IMR-90 (cell line): ENCODE data around the gene VSTM5. TPM values are rescaled to one million over a fixed set of nuclear protein-coding genes. Genes with fewer than 3 reads are reported as not detected.

Source experiments
- ATAC-seq: fragments of 200-7000 bp; cut with Tn5 transposase; 2 replicates; pipeline ENCODE4 v1.9.1; 2020; ENCODE audit warnings: low read depth, mild to moderate bottlenecking, moderate library complexity
- BruUV-seq: library from RNA; stranded (reverse); fragments of 400-500 nt; replicated peaks from 2 replicates; lab custom pipeline; 2021; lab: Mats Ljungman, UMichigan
- CTCF ChIA-PET: fragments of 300-600 bp; formaldehyde crosslinking; extraction: SDS; loops from one replicate; lab custom pipeline; 2021; ENCODE audit warnings: antibody characterized with exemption; lab: Yijun Ruan, JAX
- POLR2A ChIA-PET: fragments of 300-600 bp; sonication (Branson Sonifier 250); formaldehyde crosslinking; loops from one replicate; lab custom pipeline; 2022; ENCODE audit warnings: antibody characterized with exemption; ENCODE audit not compliant: unreplicated experiment; lab: Charles Lee
- DNase-seq: peaks from one replicate; pipeline ENCODE4 v3.0.0; 2013
- H2AFZ ChIP-seq: replicated peaks from 2 replicates; pipeline ENCODE3; 2013; ENCODE audit warnings: low read length, mild to moderate bottlenecking; ENCODE audit not compliant: poor library complexity
- H2AK5ac ChIP-seq: 2 replicates; pipeline ENCODE4 v1.6.1; 2013; ENCODE audit warnings: low read depth, low read length, inconsistent platforms
- H2AK9ac ChIP-seq: replicated peaks from 2 replicates; pipeline ENCODE3; 2013; ENCODE audit warnings: mild to moderate bottlenecking, low read depth, low read length, moderate library complexity; ENCODE audit not compliant: poor library complexity
- H2BK120ac ChIP-seq: 2 replicates; pipeline ENCODE4 v1.6.1; 2013; ENCODE audit warnings: low read depth, low read length, inconsistent platforms
- H2BK15ac ChIP-seq: 3 replicates; pipeline ENCODE4 v1.6.1; 2013; ENCODE audit warnings: low read depth, low read length, inconsistent platforms
- H2BK20ac ChIP-seq: 2 replicates; pipeline ENCODE4 v1.6.1; 2013; ENCODE audit warnings: low read depth, mild to moderate bottlenecking, inconsistent platforms, low read length, moderate library complexity
- H2BK5ac ChIP-seq: 2 replicates; pipeline ENCODE4 v1.6.1; 2013; ENCODE audit warnings: mild to moderate bottlenecking, low read depth, low read length, inconsistent platforms; ENCODE audit not compliant: poor library complexity, severe bottlenecking
- H3K14ac ChIP-seq: replicated peaks from 2 replicates; pipeline ENCODE4 v1.6.1; 2013; ENCODE audit warnings: low read depth, low read length, inconsistent platforms
- H3K18ac ChIP-seq: 2 replicates; pipeline ENCODE4 v1.6.1; 2013; ENCODE audit warnings: low read depth, low read length, control low read depth
- H3K23ac ChIP-seq: 2 replicates; pipeline ENCODE4 v1.6.1; 2013; ENCODE audit warnings: low read depth, low read length, inconsistent platforms
- H3K27ac ChIP-seq: 2 replicates; pipeline ENCODE4 v1.5.1; 2013; ENCODE audit warnings: mild to moderate bottlenecking, control low read depth, low read length; ENCODE audit not compliant: insufficient read depth
- H3K27me3 ChIP-seq: 2 replicates; pipeline ENCODE4 v1.6.1; 2013; ENCODE audit warnings: low read length; ENCODE audit not compliant: control insufficient read depth, insufficient read depth
- H3K36me3 ChIP-seq: 2 replicates; pipeline ENCODE4 v1.6.1; 2013; ENCODE audit warnings: low read length, mixed read lengths; ENCODE audit not compliant: control insufficient read depth, insufficient read depth
- H3K4ac ChIP-seq: 2 replicates; pipeline ENCODE4 v1.6.1; 2013; ENCODE audit warnings: low read depth, low read length, inconsistent platforms
- H3K4me1 ChIP-seq: 2 replicates; pipeline ENCODE4 v1.6.1; 2013; ENCODE audit warnings: low read length, mixed read lengths; ENCODE audit not compliant: control insufficient read depth, insufficient read depth
- H3K4me2 ChIP-seq: 2 replicates; pipeline ENCODE4 v1.6.1; 2013; ENCODE audit warnings: low read depth, mild to moderate bottlenecking, control low read depth, low read length, moderate library complexity
- H3K4me3 ChIP-seq: 2 replicates; pipeline ENCODE4 v1.5.1; 2013; ENCODE audit warnings: low read depth, mild to moderate bottlenecking, control low read depth, low read length, moderate library complexity; ENCODE audit not compliant: insufficient read depth
- H3K56ac ChIP-seq: 2 replicates; pipeline ENCODE4 v1.6.1; 2013; ENCODE audit warnings: low read length, inconsistent platforms; ENCODE audit not compliant: insufficient read depth; ENCODE audit errors: extremely low read depth
- H3K79me1 ChIP-seq, 2 experiments: 2 replicates each; pipeline ENCODE4 v1.6.1; 2013; ENCODE audit warnings: low read length in 2 of 2, inconsistent platforms in 1 of 2, low read depth in 1 of 2
- H3K9ac ChIP-seq: 2 replicates; pipeline ENCODE4 v1.6.1; 2013; ENCODE audit warnings: low read depth, low read length, control low read depth
- H3K9me1 ChIP-seq: 2 replicates; pipeline ENCODE4 v1.6.1; 2013; ENCODE audit warnings: low read length, inconsistent platforms; ENCODE audit not compliant: insufficient read depth
- H3K9me3 ChIP-seq: 2 replicates; pipeline ENCODE4 v1.6.1; 2013; ENCODE audit warnings: low read length; ENCODE audit not compliant: control insufficient read depth, insufficient read depth
- H4K20me1 ChIP-seq: 2 replicates; pipeline ENCODE4 v1.6.1; 2013; ENCODE audit warnings: low read length, inconsistent platforms; ENCODE audit not compliant: insufficient read depth
- H4K5ac ChIP-seq: 2 replicates; pipeline ENCODE4 v1.6.1; 2013; ENCODE audit warnings: mild to moderate bottlenecking, low read depth, low read length, control low read depth
- H4K8ac ChIP-seq, 2 experiments: 2 replicates each; pipeline ENCODE4 v1.6.1; 2013; ENCODE audit warnings: low read depth in 2 of 2, low read length in 2 of 2, control low read depth in 1 of 2, inconsistent platforms in 1 of 2
- H4K91ac ChIP-seq: 2 replicates; pipeline ENCODE4 v1.6.1; 2013; ENCODE audit warnings: low read depth, low read length, inconsistent platforms; ENCODE audit not compliant: insufficient read depth
- BHLHE40 ChIP-seq: fragments of 150-350 bp; IDR thresholded peaks from 2 replicates; pipeline ENCODE4 v1.6.1; 2016; ENCODE audit warnings: mild to moderate bottlenecking, low read depth, low read length
- CEBPB ChIP-seq: IDR thresholded peaks from 2 replicates; pipeline ENCODE4 v1.6.1; 2012; ENCODE audit warnings: low read depth, low read length, improper control_type of control experiment
- CHD1 ChIP-seq: IDR thresholded peaks from 2 replicates; pipeline ENCODE4 v1.6.1; 2012; ENCODE audit warnings: low read depth, low read length, improper control_type of control experiment
- FOS ChIP-seq: fragments of 150-350 bp; IDR thresholded peaks from 2 replicates; pipeline ENCODE4 v1.6.1; 2016; ENCODE audit warnings: low read depth, low read length
- MAFK ChIP-seq: IDR thresholded peaks from 2 replicates; pipeline ENCODE4 v1.6.1; 2012; ENCODE audit warnings: low read depth, low read length, improper control_type of control experiment
- MAZ ChIP-seq: IDR thresholded peaks from 2 replicates; pipeline ENCODE4 v1.6.1; 2012; ENCODE audit warnings: low read depth, mild to moderate bottlenecking, low read length, improper control_type of control experiment, moderate library complexity, borderline replicate concordance
- MXI1 ChIP-seq: IDR thresholded peaks from 2 replicates; pipeline ENCODE4 v1.6.1; 2012; ENCODE audit warnings: low read depth, mild to moderate bottlenecking, low read length, moderate library complexity, borderline replicate concordance
- NFE2L2 ChIP-seq: fragments of 150-350 bp; IDR thresholded peaks from 2 replicates; pipeline ENCODE4 v1.6.1; 2016; ENCODE audit warnings: low read depth, mild to moderate bottlenecking, low read length
- POLR2A ChIP-seq: IDR thresholded peaks from 2 replicates; pipeline ENCODE4 v1.6.1; 2012; ENCODE audit warnings: mild to moderate bottlenecking, low read depth, low read length
- RAD21 ChIP-seq: IDR thresholded peaks from 2 replicates; pipeline ENCODE4 v1.6.1; 2012; ENCODE audit warnings: low read length, improper control_type of control experiment
- RCOR1 ChIP-seq: IDR thresholded peaks from 2 replicates; pipeline ENCODE4 v1.6.1; 2012; ENCODE audit warnings: mild to moderate bottlenecking, low read length, improper control_type of control experiment; ENCODE audit not compliant: insufficient replicate concordance
- SMC3 ChIP-seq: fragments of 150-350 bp; IDR thresholded peaks from 2 replicates; pipeline ENCODE4 v1.6.1; 2016; ENCODE audit warnings: low read depth, mild to moderate bottlenecking, antibody characterized with exemption, low read length, moderate library complexity
- WGBS, 2 experiments: methylation state at CpG; one replicate each; pipeline versions ENCODE4 v1.1.5 to v1.1.7; 2013; ENCODE audit warnings: missing lambda C conversion rate in 2 of 2; ENCODE audit not compliant: insufficient read length in 1 of 2; ENCODE audit errors: extremely low coverage in 2 of 2; 5-methylcytosine and 5-hydroxymethylcytosine counted together
- dilution Hi-C: fragments of 300-500 bp; cut with HindIII; formaldehyde crosslinking; loops from one replicate; pipeline ENCODE4 v1.14.3; 2018; ENCODE audit warnings: low sequenced_read_pairs; ENCODE audit not compliant: unreplicated experiment
- in situ Hi-C: fragments of 300-500 bp; cut with MboI; formaldehyde crosslinking; loops from 3 replicates; pipeline ENCODE4 v1.14.3; 2019; ENCODE audit warnings: low sequenced_read_pairs, inconsistent platforms, mixed read lengths
- intact Hi-C: fragments of 100-400 bp; cut with micrococcal nuclease; formaldehyde crosslinking; loops from 2 replicates; pipeline ENCODE4 v1.10.0; 2022
- polyA plus RNA-seq, 3 experiments: library from polyadenylated mRNA; depleted of rRNA; stranded (reverse); fragments of >200 nt; gene quantifications; 2 replicates each; pipeline ENCODE4 v1.2.3, GENCODE V29; 2012; ENCODE audit warnings: low replicate concordance in 1 of 3
- total RNA-seq: library from RNA; depleted of rRNA; stranded (reverse); fragments of >200 nt; gene quantifications from 2 replicates; pipeline ENCODE4 v1.2.3, GENCODE V29; 2012
- TF ChIP-seq, protein P1 (sequence below): conservative IDR thresholded peaks from 2 replicates; pipeline ENCODE4 v1.5.1; 2012; ENCODE audit warnings: mild to moderate bottlenecking, low read depth, low read length, improper control_type of control experiment
- TF ChIP-seq, protein P2 (sequence below): fragments of 150-350 bp; IDR thresholded peaks from 2 replicates; pipeline ENCODE4 v1.6.1; 2017; ENCODE audit warnings: mild to moderate bottlenecking, antibody characterized with exemption, low read length, low read depth
- TF ChIP-seq, protein P3 (sequence below): fragments of 150-350 bp; IDR thresholded peaks from 2 replicates; pipeline ENCODE4 v1.6.1; 2016; ENCODE audit warnings: low read depth, mild to moderate bottlenecking, low read length, moderate library complexity, borderline replicate concordance

VSTM5 gene
- total and polyA plus RNA-seq, 2 of the 4 experiments (the other 2 are of a cell fraction), result 0.36 to 0.43 TPM

DNA sequence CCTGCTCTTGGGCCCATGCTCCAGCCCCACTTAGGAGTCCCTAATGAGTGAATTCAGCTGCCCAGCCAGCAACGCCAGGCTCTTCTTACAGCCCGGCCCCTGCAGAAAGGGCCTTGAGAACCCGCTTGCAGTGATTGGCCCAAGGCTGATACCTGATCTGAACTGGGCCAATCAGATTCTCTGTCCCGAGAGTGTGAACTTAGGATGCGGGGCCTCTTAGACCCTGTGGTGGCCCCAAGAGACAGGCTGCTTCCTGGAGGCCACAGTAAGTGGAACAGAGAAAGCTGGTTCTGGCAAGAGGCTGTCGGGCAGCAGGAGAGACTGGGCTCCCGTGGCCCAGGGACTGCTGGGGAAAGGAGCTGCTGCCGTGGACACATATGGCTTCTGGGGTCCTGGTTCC, 11.5 kb downstream of the VSTM5 start:
- Histone ChIP-seq H3K18ac (no peak overlapping the region), H3K14ac (no peak overlapping the region), H4K91ac (no peak overlapping the region), H3K4ac (no peak overlapping the region), H3K36me3 (no peaks in the 10 kb centered on the region), H3K9ac (no peak overlapping the region), H2AFZ (no peak overlapping the region), H3K27me3 (peaks cover 2% of the 10 kb centered on the region; the same call in 1 of the 2 replicates), H2AK5ac (no peak overlapping the region), H3K56ac (no peak overlapping the region; the same call in 1 of the 2 replicates), H3K27ac (no peak overlapping the region), H2BK120ac (no peak overlapping the region), H4K20me1 (no peaks in the 10 kb centered on the region), H4K5ac (no peak overlapping the region), H3K4me3 (no peak overlapping the region), H3K4me2 (no peak overlapping the region), H4K8ac (no peak overlapping the region), H2BK20ac (no peak overlapping the region), H3K79me1 (no peaks in the 10 kb centered on the region), H3K4me1 (no peaks in the 10 kb centered on the region), H2AK9ac (no peak overlapping the region), H3K23ac (no peak overlapping the region), H2BK5ac (no peak overlapping the region), H2BK15ac (no peak overlapping the region), H3K9me1 (no peaks in the 10 kb centered on the region), H3K9me3 (no peaks in the 10 kb centered on the region)
- ATAC-seq (no peak), DNase-seq (no peak)
- dilution Hi-C loops, result no loop called here
- TF ChIP-seq POLR2A, result no peak
- no peak for TF ChIP-seq FOS
- no peak for TF ChIP-seq SMC3
- TF ChIP-seq, protein P1, sequence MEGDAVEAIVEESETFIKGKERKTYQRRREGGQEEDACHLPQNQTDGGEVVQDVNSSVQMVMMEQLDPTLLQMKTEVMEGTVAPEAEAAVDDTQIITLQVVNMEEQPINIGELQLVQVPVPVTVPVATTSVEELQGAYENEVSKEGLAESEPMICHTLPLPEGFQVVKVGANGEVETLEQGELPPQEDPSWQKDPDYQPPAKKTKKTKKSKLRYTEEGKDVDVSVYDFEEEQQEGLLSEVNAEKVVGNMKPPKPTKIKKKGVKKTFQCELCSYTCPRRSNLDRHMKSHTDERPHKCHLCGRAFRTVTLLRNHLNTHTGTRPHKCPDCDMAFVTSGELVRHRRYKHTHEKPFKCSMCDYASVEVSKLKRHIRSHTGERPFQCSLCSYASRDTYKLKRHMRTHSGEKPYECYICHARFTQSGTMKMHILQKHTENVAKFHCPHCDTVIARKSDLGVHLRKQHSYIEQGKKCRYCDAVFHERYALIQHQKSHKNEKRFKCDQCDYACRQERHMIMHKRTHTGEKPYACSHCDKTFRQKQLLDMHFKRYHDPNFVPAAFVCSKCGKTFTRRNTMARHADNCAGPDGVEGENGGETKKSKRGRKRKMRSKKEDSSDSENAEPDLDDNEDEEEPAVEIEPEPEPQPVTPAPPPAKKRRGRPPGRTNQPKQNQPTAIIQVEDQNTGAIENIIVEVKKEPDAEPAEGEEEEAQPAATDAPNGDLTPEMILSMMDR, result no peak
- TF ChIP-seq MXI1, result no peak
- TF ChIP-seq CHD1, result no peak
- TF ChIP-seq RCOR1, result no peak
- TF ChIP-seq, protein P2, sequence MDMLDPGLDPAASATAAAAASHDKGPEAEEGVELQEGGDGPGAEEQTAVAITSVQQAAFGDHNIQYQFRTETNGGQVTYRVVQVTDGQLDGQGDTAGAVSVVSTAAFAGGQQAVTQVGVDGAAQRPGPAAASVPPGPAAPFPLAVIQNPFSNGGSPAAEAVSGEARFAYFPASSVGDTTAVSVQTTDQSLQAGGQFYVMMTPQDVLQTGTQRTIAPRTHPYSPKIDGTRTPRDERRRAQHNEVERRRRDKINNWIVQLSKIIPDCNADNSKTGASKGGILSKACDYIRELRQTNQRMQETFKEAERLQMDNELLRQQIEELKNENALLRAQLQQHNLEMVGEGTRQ, result no peak
- TF ChIP-seq CEBPB, result no peak
- TF ChIP-seq, protein P3, sequence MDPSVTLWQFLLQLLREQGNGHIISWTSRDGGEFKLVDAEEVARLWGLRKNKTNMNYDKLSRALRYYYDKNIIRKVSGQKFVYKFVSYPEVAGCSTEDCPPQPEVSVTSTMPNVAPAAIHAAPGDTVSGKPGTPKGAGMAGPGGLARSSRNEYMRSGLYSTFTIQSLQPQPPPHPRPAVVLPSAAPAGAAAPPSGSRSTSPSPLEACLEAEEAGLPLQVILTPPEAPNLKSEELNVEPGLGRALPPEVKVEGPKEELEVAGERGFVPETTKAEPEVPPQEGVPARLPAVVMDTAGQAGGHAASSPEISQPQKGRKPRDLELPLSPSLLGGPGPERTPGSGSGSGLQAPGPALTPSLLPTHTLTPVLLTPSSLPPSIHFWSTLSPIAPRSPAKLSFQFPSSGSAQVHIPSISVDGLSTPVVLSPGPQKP, result no peak
- no peak for TF ChIP-seq MAZ
- no peak for TF ChIP-seq MAFK
- no peak for TF ChIP-seq RAD21
- TF ChIP-seq BHLHE40, result no peak
- TF ChIP-seq NFE2L2, result no peak
- BruUV-seq, result no TSS peak
- CTCF ChIA-PET, result no interaction called here
- in situ Hi-C loops, result no loop called here
- WGBS, 2 experiments, result 82% methylated on average over 3 of the region's 8 CpGs; no CpG with 5 or more reads in 1 of the 2 experiments
- POLR2A ChIA-PET, result interaction anchor here (0.6 kb wide), 1 partner anchor 12 kb away, joined by 6 read pairs; the partner anchor contains the start of gene VSTM5
- intact Hi-C loops, result no loop called here
